Cardiac muscle cell (in vitro differentiated cells and primary cell): Measurements from ENCODE around the gene HSD3B7. TPM values are rescaled to one million over a fixed set of nuclear protein-coding genes. Genes with fewer than 3 reads are reported as not detected.

ENCODE experiments used
- DNase-seq, 2 donors: peaks; one replicate each; pipeline versions ENCODE4 v3.0.0 to v3.0.0-alpha.2; 2010 to 2017; ENCODE audit warnings: low read depth in 1 of 2, low spot score in 1 of 2
- H3K27ac ChIP-seq: fragments of 200-600 bp; sonication (generic); 2 replicates; pipeline ENCODE4 v1.5.1; 2016
- H3K27me3 ChIP-seq: fragments of 200-600 bp; sonication (generic); 2 replicates; pipeline ENCODE4 v1.6.0; 2016; ENCODE audit warnings: control low read depth
- H3K36me3 ChIP-seq: fragments of 200-600 bp; sonication (generic); 2 replicates; pipeline ENCODE4 v1.5.1; 2016; ENCODE audit warnings: control low read depth
- H3K4me1 ChIP-seq: fragments of 200-600 bp; sonication (generic); 2 replicates; pipeline ENCODE4 v1.8.1; 2017; ENCODE audit warnings: low read depth, mild to moderate bottlenecking, mixed run types
- H3K4me3 ChIP-seq: fragments of 200-600 bp; sonication (generic); 2 replicates; pipeline ENCODE4 v1.5.1; 2016; ENCODE audit warnings: mild to moderate bottlenecking
- H3K9me3 ChIP-seq: fragments of 200-600 bp; sonication (generic); 2 replicates; pipeline ENCODE4 v1.5.1; 2017; ENCODE audit warnings: low read depth, mild to moderate bottlenecking, control low read depth
- CTCF ChIP-seq: IDR thresholded peaks from 2 replicates; pipeline ENCODE4 v1.5.1; 2012; ENCODE audit warnings: low read depth, mild to moderate bottlenecking, low read length
- polyA plus RNA-seq: library from polyadenylated mRNA; unstranded; fragments of >200 nt; fragmentation: Nextera tagmentation; extraction: Ambion mirVana; gene quantifications from 2 replicates; pipeline ENCODE4 v1.2.1, GENCODE V29; 2016
- total RNA-seq: library from RNA; depleted of rRNA; stranded (reverse); fragments of >200 nt; gene quantifications from 2 replicates; pipeline ENCODE4 v1.2.3, GENCODE V29; 2016

HSD3B7 gene
- total and polyA plus RNA-seq, 2 experiments from 2014 or later, result 5.8 to 8.5 TPM

DNA sequence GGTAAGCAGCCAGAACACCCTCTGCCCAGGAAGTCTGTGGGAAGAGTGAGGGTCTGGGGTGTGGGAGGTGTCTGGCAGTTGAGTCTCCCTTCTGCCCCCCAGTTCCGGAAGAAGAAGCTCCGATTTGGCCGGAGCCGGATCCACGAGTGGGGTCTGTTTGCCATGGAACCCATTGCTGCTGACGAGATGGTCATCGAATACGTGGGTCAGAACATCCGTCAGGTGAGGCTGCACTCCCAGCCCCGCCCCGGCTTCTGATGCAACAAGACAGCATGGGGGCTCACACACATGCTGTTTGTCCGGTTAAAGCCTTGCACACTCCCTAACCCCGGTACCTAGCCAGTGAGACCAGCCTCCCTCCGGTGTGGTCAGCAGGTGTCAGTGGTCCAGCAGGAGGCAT is 4.0 kb upstream of the HSD3B7 start:
- no peak for DNase-seq
- no peak overlapping the region for H3K4me3 ChIP-seq
- no peak for TF ChIP-seq CTCF
- H3K9me3 ChIP-seq, result no peaks in the 10 kb centered on the region
- H3K27ac ChIP-seq, result no peak overlapping the region
- peaks cover 39% of the 10 kb centered on the region for H3K36me3 ChIP-seq
- no peaks in the 10 kb centered on the region for H3K27me3 ChIP-seq
- H3K4me1 ChIP-seq, result peaks cover 6% of the 10 kb centered on the region

DNA sequence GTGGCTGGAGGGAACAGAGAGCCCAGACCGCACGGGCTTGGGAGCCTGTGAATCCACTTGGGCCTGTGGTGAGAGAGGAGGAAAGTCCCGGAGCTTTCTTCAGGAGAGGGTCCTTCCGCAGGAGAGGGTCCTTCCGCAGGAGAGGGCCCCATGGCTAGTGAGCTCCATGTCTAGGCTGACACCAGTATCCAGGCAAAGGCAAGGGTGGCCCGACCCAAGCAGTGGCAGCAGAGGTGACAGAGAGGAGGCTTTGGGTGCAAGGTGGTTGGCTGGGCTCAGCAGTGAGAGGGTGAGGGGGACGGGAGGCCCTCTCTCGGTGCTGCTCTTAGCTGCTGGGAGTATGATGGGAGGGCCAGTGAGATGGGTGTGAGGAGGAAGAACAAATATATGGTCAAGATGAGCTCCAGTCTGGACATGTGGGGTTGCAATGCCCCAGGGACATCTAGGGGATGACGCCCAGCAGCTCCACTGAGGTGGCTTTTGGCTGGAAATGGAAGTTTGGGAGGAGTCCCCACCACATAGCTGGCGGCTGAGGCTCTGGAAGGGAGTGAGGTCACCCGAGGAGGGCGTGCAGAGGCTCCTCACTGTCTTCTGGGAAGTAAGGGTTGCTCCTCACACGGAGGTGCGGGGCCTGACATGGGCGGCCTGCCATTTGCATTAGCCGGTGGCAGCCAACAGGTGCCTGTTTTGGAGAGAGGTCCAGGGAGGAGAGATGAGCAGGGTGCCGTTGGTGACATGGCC is 2.3 kb upstream of the HSD3B7 start:
- no peak for TF ChIP-seq CTCF
- no peaks in the 10 kb centered on the region for H3K9me3 ChIP-seq
- H3K36me3 ChIP-seq, result peaks cover 28% of the 10 kb centered on the region
- H3K27me3 ChIP-seq, result no peaks in the 10 kb centered on the region
- no peak overlapping the region for H3K4me3 ChIP-seq
- peaks cover 6% of the 10 kb centered on the region for H3K4me1 ChIP-seq
- DNase-seq, result no peak
- no peak overlapping the region for H3K27ac ChIP-seq

- TF ChIP-seq CTCF, result no peak
- Histone ChIP-seq H3K4me1 (peaks cover 6% of the 10 kb centered on the region), H3K27ac (no peak overlapping the region), H3K27me3 (no peaks in the 10 kb centered on the region), H3K36me3 (peaks cover 28% of the 10 kb centered on the region), H3K9me3 (no peaks in the 10 kb centered on the region), H3K4me3 (no peak overlapping the region)
- no peak for DNase-seq
Observed at GRCh38 chr16:30983289-30983889, 1.6 kb upstream of the HSD3B7 start.

DNA sequence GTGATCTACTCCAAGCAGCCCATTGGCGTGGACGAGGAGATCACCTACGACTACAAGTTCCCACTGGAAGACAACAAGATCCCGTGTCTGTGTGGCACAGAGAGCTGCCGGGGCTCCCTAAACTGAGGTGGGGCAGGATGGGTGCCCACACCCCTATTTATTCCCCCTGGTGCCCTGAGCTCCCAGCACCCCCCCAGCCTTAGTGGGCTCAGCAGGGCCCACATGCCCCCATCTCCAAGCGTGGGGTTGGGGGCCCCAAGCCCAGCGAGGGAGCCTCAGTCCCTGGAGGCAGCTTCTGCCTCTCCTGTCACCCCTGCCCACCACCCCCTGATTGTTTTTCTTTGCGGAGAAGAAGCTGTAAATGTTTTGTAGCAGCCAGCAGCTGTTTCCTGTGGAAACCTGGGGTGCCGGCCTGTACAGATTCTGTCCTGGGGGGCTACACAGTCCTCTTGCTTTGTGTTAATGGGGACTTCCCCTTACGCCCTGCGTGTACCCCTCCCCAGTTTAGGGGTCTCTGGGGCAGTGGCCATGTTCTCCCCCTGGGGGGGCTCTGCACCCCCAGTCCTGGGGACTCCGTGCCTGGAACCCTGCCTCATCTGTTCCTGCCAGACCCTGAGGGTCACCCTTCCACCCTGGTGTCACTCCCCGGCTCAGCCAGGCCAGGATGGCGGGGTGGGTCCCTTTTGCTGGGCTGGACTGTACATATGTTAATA is 953 bp upstream of the HSD3B7 start:
- no peak for DNase-seq
- Histone ChIP-seq H3K27ac (no peak overlapping the region), H3K36me3 (peaks cover 28% of the 10 kb centered on the region), H3K4me1 (peaks cover 6% of the 10 kb centered on the region), H3K9me3 (no peaks in the 10 kb centered on the region), H3K27me3 (no peaks in the 10 kb centered on the region), H3K4me3 (no peak overlapping the region)
- TF ChIP-seq CTCF, result no peak

- peaks cover 13% of the 10 kb centered on the region for H3K36me3 ChIP-seq
- no peak for TF ChIP-seq CTCF
- H3K27ac ChIP-seq, result no peak overlapping the region
- DNase-seq, result peak in 1 of 2 donors; percentile 43
- no peaks in the 10 kb centered on the region for H3K27me3 ChIP-seq
- peaks cover 6% of the 10 kb centered on the region for H3K4me1 ChIP-seq
- no peaks in the 10 kb centered on the region for H3K9me3 ChIP-seq
- H3K4me3 ChIP-seq, result no peak overlapping the region
Observed at GRCh38 chr16:30985401-30986128, 558 bp downstream of the HSD3B7 start.
